HG02759 (cell line): ENCODE data around the gene MAN2A2.

Experiments
- ATAC-seq: cut with Tn5 transposase; IDR thresholded peaks from one replicate; pipeline ENCODE4 v1.9.1; 2021; ENCODE audit warnings: mild to moderate bottlenecking, moderate library complexity; ENCODE audit not compliant: unreplicated experiment

MAN2A2 gene

GRCh38 chr15:90936823-90937222 is 33.7 kb downstream of the MAN2A2 start:
- no peak for ATAC-seq

- ATAC-seq = no peak
Observed at GRCh38 chr15:90938261-90938660, 35.2 kb downstream of the MAN2A2 start.

- ATAC-seq = no peak
Observed at GRCh38 chr15:90939756-90940155, 36.7 kb downstream of the MAN2A2 start.

GRCh38 chr15:90941038-90941437 is 37.9 kb downstream of the MAN2A2 start:
- ATAC-seq = no peak

GRCh38 chr15:90942354-90943120 is 39.4 kb downstream of the MAN2A2 start:
- ATAC-seq = no peak

- no peak for ATAC-seq
Observed at GRCh38 chr15:90945091-90945490, 42.0 kb downstream of the MAN2A2 start.

GRCh38 chr15:90946538-90946937 is 43.4 kb downstream of the MAN2A2 start:
- ATAC-seq = no peak

GRCh38 chr15:90946941-90947576 is 44.0 kb downstream of the MAN2A2 start:
- no peak for ATAC-seq

- no peak for ATAC-seq
Observed at GRCh38 chr15:90947577-90948357, 44.7 kb downstream of the MAN2A2 start.

- ATAC-seq = no peak
Observed at GRCh38 chr15:90948506-90948905, 45.4 kb downstream of the MAN2A2 start.

GRCh38 chr15:90949979-90950675 is 47.0 kb downstream of the MAN2A2 start:
- ATAC-seq = no peak

- no peak for ATAC-seq
Observed at GRCh38 chr15:90950676-90951075, 47.6 kb downstream of the MAN2A2 start.

GRCh38 chr15:90952901-90953677 is 50.0 kb downstream of the MAN2A2 start:
- no peak for ATAC-seq

GRCh38 chr15:90953947-90954711 is 51.0 kb downstream of the MAN2A2 start:
- no peak for ATAC-seq

GRCh38 chr15:90954712-90955623 is 51.9 kb downstream of the MAN2A2 start, which contains the start of gene RCCD1:
Gene RCCD1 (plus strand): TSS chr15:90954884. CDS start chr15:90956735, 1,851 bp downstream.
- peak; percentile 89 for ATAC-seq

GRCh38 chr15:90955624-90956273 is 52.6 kb downstream of the MAN2A2 start:
- ATAC-seq = no peak

- ATAC-seq = peak; percentile 30
Observed at GRCh38 chr15:90956274-90957030, 53.4 kb downstream of the MAN2A2 start.
